COLO668 (cell line): ENCODE results near the gene AAGAB.
"Not testable (repeated sequence)": the region's sequence is repeated elsewhere in the genome, so short reads cannot be mapped to it uniquely, and the experiment has no call there.

ENCODE experiments used
- DNase-seq: peaks from one replicate; lab custom pipeline; 2025; ENCODE audit not compliant: unreplicated experiment; lab: John Stamatoyannopoulos, UW

AAGAB gene

GRCh38 chr15:67254238-67255175 lies at the start of gene AAGAB, which contains the start of gene IQCH:
AAGAB (minus strand) TSS chr15:67254661; CDS start chr15:67254631, 30 bp downstream.
IQCH (plus strand) TSS chr15:67254786; CDS start chr15:67254897, 111 bp downstream.
- DNase-seq, result peak; percentile 98

GRCh38 chr15:67303490-67304363 lies 49.3 kb upstream of the AAGAB start:
- DNase-seq, result peak; percentile 20

GRCh38 chr15:67300266-67301025 lies 46.0 kb upstream of the AAGAB start:
- no peak for DNase-seq

GRCh38 chr15:67296684-67297083 lies 42.2 kb upstream of the AAGAB start:
- no peak for DNase-seq

- DNase-seq, result no peak
These were observed 41.7 kb upstream of the AAGAB start for GRCh38 chr15:67296188-67296587.

- DNase-seq, result no peak
These were observed 35.9 kb upstream of the AAGAB start for GRCh38 chr15:67290319-67290718.

- DNase-seq, result not testable (repeated sequence)
These were observed 31.9 kb upstream of the AAGAB start for GRCh38 chr15:67286400-67286799.

GRCh38 chr15:67285625-67286024 lies 31.2 kb upstream of the AAGAB start:
- not testable (repeated sequence) for DNase-seq

GRCh38 chr15:67281714-67282113 lies 27.3 kb upstream of the AAGAB start:
- no peak for DNase-seq

- no peak for DNase-seq
These were observed 25.8 kb upstream of the AAGAB start for GRCh38 chr15:67280217-67280616.

- DNase-seq, result no peak
These were observed 22.2 kb upstream of the AAGAB start for GRCh38 chr15:67276666-67277065.

GRCh38 chr15:67274236-67274635 lies 19.8 kb upstream of the AAGAB start:
- no peak for DNase-seq

- DNase-seq, result no peak
These were observed 13.8 kb upstream of the AAGAB start for GRCh38 chr15:67267951-67268941.

- no peak for DNase-seq
These were observed 13.0 kb upstream of the AAGAB start for GRCh38 chr15:67267440-67267839.

GRCh38 chr15:67266870-67267269 lies 12.4 kb upstream of the AAGAB start:
- DNase-seq, result no peak

GRCh38 chr15:67259806-67260205 lies 5.3 kb upstream of the AAGAB start:
- no peak for DNase-seq

- DNase-seq, result no peak
These were observed 4.9 kb upstream of the AAGAB start for GRCh38 chr15:67259379-67259778.

GRCh38 chr15:67258412-67258811 lies 4.0 kb upstream of the AAGAB start:
- DNase-seq, result not testable (repeated sequence)

GRCh38 chr15:67256051-67256450 lies 1.6 kb upstream of the AAGAB start:
- DNase-seq, result no peak
